ENCODE measurements around the gene ANO1. TPM values are rescaled to one million over a fixed set of nuclear protein-coding genes. Genes with fewer than 3 reads are reported as not detected.
A peak's percentile ranks its signal among the peaks of the same experiment; 100 is the strongest.

The ANO1 gene
- total RNA-seq, 1 experiment from 2014 or later = 10.9 TPM

- H2BK20ac ChIP-seq (ENCODE audit: low read depth, low read length, poor library complexity, severe bottlenecking) = no peak overlapping the region
- no peak overlapping the region for H4K5ac ChIP-seq (ENCODE audit: insufficient read length, low read depth, low read length)
- H3K79me2 ChIP-seq (ENCODE audit: insufficient read depth, low read length) = no peaks in the 10 kb centered on the region
- no peak overlapping the region for H3K27ac Mint-ChIP-seq
- no peak overlapping the region for H3K4me3 Mint-ChIP-seq
- H2AK5ac ChIP-seq (ENCODE audit: insufficient read length, low read length) = no peak overlapping the region
- H3K4me1 Mint-ChIP-seq = peaks cover 6 to 8% of the 10 kb centered on the region in 2 experiments
- H2BK120ac ChIP-seq (ENCODE audit: low read depth, low read length, poor library complexity, severe bottlenecking) = no peak overlapping the region
- WGBS (ENCODE audit: extremely low coverage, insufficient read length, low lambda C conversion rate) = no CpG with 5 or more reads among the region's 9 CpGs
- peaks cover 47% of the 10 kb centered on the region for H3K27me3 Mint-ChIP-seq (ENCODE audit: low read depth)
- no peaks in the 10 kb centered on the region for H4K20me1 ChIP-seq (ENCODE audit: control insufficient read depth, insufficient read depth, insufficient read length)
- TF ChIP-seq, protein P1, sequence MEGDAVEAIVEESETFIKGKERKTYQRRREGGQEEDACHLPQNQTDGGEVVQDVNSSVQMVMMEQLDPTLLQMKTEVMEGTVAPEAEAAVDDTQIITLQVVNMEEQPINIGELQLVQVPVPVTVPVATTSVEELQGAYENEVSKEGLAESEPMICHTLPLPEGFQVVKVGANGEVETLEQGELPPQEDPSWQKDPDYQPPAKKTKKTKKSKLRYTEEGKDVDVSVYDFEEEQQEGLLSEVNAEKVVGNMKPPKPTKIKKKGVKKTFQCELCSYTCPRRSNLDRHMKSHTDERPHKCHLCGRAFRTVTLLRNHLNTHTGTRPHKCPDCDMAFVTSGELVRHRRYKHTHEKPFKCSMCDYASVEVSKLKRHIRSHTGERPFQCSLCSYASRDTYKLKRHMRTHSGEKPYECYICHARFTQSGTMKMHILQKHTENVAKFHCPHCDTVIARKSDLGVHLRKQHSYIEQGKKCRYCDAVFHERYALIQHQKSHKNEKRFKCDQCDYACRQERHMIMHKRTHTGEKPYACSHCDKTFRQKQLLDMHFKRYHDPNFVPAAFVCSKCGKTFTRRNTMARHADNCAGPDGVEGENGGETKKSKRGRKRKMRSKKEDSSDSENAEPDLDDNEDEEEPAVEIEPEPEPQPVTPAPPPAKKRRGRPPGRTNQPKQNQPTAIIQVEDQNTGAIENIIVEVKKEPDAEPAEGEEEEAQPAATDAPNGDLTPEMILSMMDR (conservative IDR thresholded peaks at IDR 0.05) = no peak
- no peak overlapping the region for H3K9ac ChIP-seq (ENCODE audit: extremely low read depth, insufficient read length, low read length)
- H4K91ac ChIP-seq (ENCODE audit: insufficient read length, low read depth, low read length) = no peak overlapping the region
- no peak overlapping the region for H3K14ac ChIP-seq (ENCODE audit: insufficient read depth, low read length)
- H3K56ac ChIP-seq (ENCODE audit: insufficient read length, low read depth, low read length) = no peak overlapping the region
- no peaks in the 10 kb centered on the region for H3K79me1 ChIP-seq (ENCODE audit: insufficient read depth, low read depth, low read length, poor library complexity, severe bottlenecking)
- H2AFZ ChIP-seq (ENCODE audit: low read length) = no peak overlapping the region
- peaks cover 40 to 46% of the 10 kb centered on the region in 2 experiments for H3K9me3 Mint-ChIP-seq
- H3K27ac ChIP-seq (ENCODE audit: insufficient read length, low read depth, low read length) = no peak overlapping the region
- no peak overlapping the region for H3K4me2 ChIP-seq (ENCODE audit: insufficient read depth, insufficient read length, low read length)
- H2BK12ac ChIP-seq (ENCODE audit: insufficient read length, low read depth, low read length) = no peak overlapping the region
- H4K8ac ChIP-seq (replicated peaks; ENCODE audit: insufficient read length, low read depth, low read length) = no peak overlapping the region
- no peaks in the 10 kb centered on the region for H3K27me3 ChIP-seq (ENCODE audit: insufficient read depth, low read length)
- peak; percentile 13 for DNase-seq
- H3K36me3 Mint-ChIP-seq (ENCODE audit: insufficient read depth in 1 of 3, low read depth in 3 of 3) = peaks cover 17 to 30% (median 20%) of the 10 kb centered on the region in 3 experiments
- no peak overlapping the region for H3K18ac ChIP-seq (ENCODE audit: insufficient read length, low read depth, low read length)
- H3K4me1 ChIP-seq (ENCODE audit: insufficient read depth, low read length) = no peaks in the 10 kb centered on the region
- no peak overlapping the region for H3K4ac ChIP-seq (ENCODE audit: low read depth, low read length)
- H2BK5ac ChIP-seq (ENCODE audit: insufficient read length, low read length) = no peak overlapping the region
- no peaks in the 10 kb centered on the region for H3K23me2 ChIP-seq (ENCODE audit: insufficient read length, low read depth, low read length, poor library complexity, severe bottlenecking)
- H3T11ph ChIP-seq (ENCODE audit: low read length) = no peak overlapping the region
- H2BK15ac ChIP-seq (ENCODE audit: low read depth, low read length) = no peak overlapping the region
- peaks cover 27% of the 10 kb centered on the region for H3K9me3 ChIP-seq (ENCODE audit: control insufficient read depth, low read depth, low read length)
- no peak overlapping the region for H3K23ac ChIP-seq (ENCODE audit: insufficient read length, low read depth, low read length)
These were observed 39.9 kb upstream of the ANO1 start for GRCh38 chr11:70038034-70038834.

Measured in H9 (cell line).